ENCODE measurements around the gene LDLRAP1. TPM values are rescaled to one million over a fixed set of nuclear protein-coding genes. Genes with fewer than 3 reads are reported as not detected.

Gene LDLRAP1
- total RNA-seq, 2 experiments from 2014 or later: 4.9 to 11.0 TPM

GRCh38 chr1:25541889-25542658 is 1.3 kb upstream of the LDLRAP1 start:
- no peaks in the 10 kb centered on the region for H3K36me3 Mint-ChIP-seq
- peaks cover 17% of the 10 kb centered on the region for H3K4me1 Mint-ChIP-seq
- ATAC-seq (no peak), DNase-seq (no peak)
- H3K27ac Mint-ChIP-seq: no peak overlapping the region
- peaks cover 33% of the 10 kb centered on the region for H3K27me3 Mint-ChIP-seq
- CTCF ChIA-PET: no interaction called here
- no peaks in the 10 kb centered on the region for H3K9me3 Mint-ChIP-seq (ENCODE audit: low read depth)
- H3K4me3 Mint-ChIP-seq: no peak overlapping the region

- DNase-seq (no peak), ATAC-seq (no peak)
- no peak overlapping the region for H3K27ac Mint-ChIP-seq
- no peaks in the 10 kb centered on the region for H3K36me3 Mint-ChIP-seq
- CTCF ChIA-PET: interaction anchor here (0.7 to 1.3 kb wide), 5 partner anchors 18 to 256 kb away, joined by 3 to 5 read pairs (median 3); no protein-coding TSS in a partner anchor
- peaks cover 28% of the 10 kb centered on the region for H3K27me3 Mint-ChIP-seq
- H3K4me3 Mint-ChIP-seq: peak overlapping the region; percentile 58
- H3K9me3 Mint-ChIP-seq (ENCODE audit: low read depth): no peaks in the 10 kb centered on the region
- peaks cover 23% of the 10 kb centered on the region for H3K4me1 Mint-ChIP-seq
These were observed 391 bp upstream of the LDLRAP1 start for GRCh38 chr1:25543005-25543424.

- peaks cover 28% of the 10 kb centered on the region for H3K27me3 Mint-ChIP-seq
- DNase-seq: no peak
- peak overlapping the region; percentile 58 for H3K4me3 Mint-ChIP-seq
- H3K4me1 Mint-ChIP-seq: peaks cover 34% of the 10 kb centered on the region
- no peaks in the 10 kb centered on the region for H3K9me3 Mint-ChIP-seq (ENCODE audit: low read depth)
- ATAC-seq: no peak
- H3K36me3 Mint-ChIP-seq: no peaks in the 10 kb centered on the region
- CTCF ChIA-PET: interaction anchor here (1.1 to 1.3 kb wide), 2 partner anchors 75 to 254 kb away, joined by 3 to 5 read pairs; no protein-coding TSS in a partner anchor
- no peak overlapping the region for H3K27ac Mint-ChIP-seq
These were observed 898 bp downstream of the LDLRAP1 start for GRCh38 chr1:25544243-25544764.

GRCh38 chr1:25544819-25545218 is 1.4 kb downstream of the LDLRAP1 start:
- ATAC-seq (no peak), DNase-seq (no peak)
- H3K27ac Mint-ChIP-seq: no peak overlapping the region
- H3K4me1 Mint-ChIP-seq: peaks cover 39% of the 10 kb centered on the region
- H3K27me3 Mint-ChIP-seq: peaks cover 28% of the 10 kb centered on the region
- no peaks in the 10 kb centered on the region for H3K9me3 Mint-ChIP-seq (ENCODE audit: low read depth)
- H3K36me3 Mint-ChIP-seq: no peaks in the 10 kb centered on the region
- CTCF ChIA-PET: no interaction called here
- peak overlapping the region; percentile 58 for H3K4me3 Mint-ChIP-seq

GRCh38 chr1:25545767-25546166 is 2.4 kb downstream of the LDLRAP1 start:
- Mint-ChIP-seq H3K27ac (no peak overlapping the region), H3K9me3 (ENCODE audit: low read depth) (no peaks in the 10 kb centered on the region), H3K4me1 (peaks cover 48% of the 10 kb centered on the region), H3K27me3 (peaks cover 27% of the 10 kb centered on the region), H3K4me3 (no peak overlapping the region), H3K36me3 (peaks cover 2% of the 10 kb centered on the region)
- no peak for DNase-seq
- ATAC-seq: no peak
- CTCF ChIA-PET: interaction anchor here (1.2 kb wide), 1 partner anchor 10 kb away, joined by 3 read pairs; no protein-coding TSS in a partner anchor

GRCh38 chr1:25546193-25546592 is 2.8 kb downstream of the LDLRAP1 start:
- DNase-seq (no peak), ATAC-seq (no peak)
- peaks cover 51% of the 10 kb centered on the region for H3K4me1 Mint-ChIP-seq
- H3K36me3 Mint-ChIP-seq: peaks cover 2% of the 10 kb centered on the region
- CTCF ChIA-PET: interaction anchor here (1.2 kb wide), 1 partner anchor 10 kb away, joined by 3 read pairs; no protein-coding TSS in a partner anchor
- H3K27me3 Mint-ChIP-seq: peaks cover 27% of the 10 kb centered on the region
- no peak overlapping the region for H3K27ac Mint-ChIP-seq
- no peaks in the 10 kb centered on the region for H3K9me3 Mint-ChIP-seq (ENCODE audit: low read depth)
- no peak overlapping the region for H3K4me3 Mint-ChIP-seq

GRCh38 chr1:25548601-25549000 is 5.2 kb downstream of the LDLRAP1 start:
- Mint-ChIP-seq H3K4me1 (peaks cover 61% of the 10 kb centered on the region), H3K27ac (peak overlapping the region; percentile 71), H3K27me3 (peaks cover 19% of the 10 kb centered on the region), H3K36me3 (peaks cover 2% of the 10 kb centered on the region), H3K4me3 (no peak overlapping the region), H3K9me3 (ENCODE audit: low read depth) (no peaks in the 10 kb centered on the region)
- no peak for ATAC-seq
- CTCF ChIA-PET: interaction anchor here (0.7 to 3.1 kb wide), 10 partner anchors 8 to 126 kb away, joined by 3 to 14 read pairs (median 3); no protein-coding TSS in a partner anchor
- no peak for DNase-seq

- H3K27ac Mint-ChIP-seq: peak overlapping the region; percentile 71
- no peaks in the 10 kb centered on the region for H3K9me3 Mint-ChIP-seq (ENCODE audit: low read depth)
- H3K27me3 Mint-ChIP-seq: peaks cover 17% of the 10 kb centered on the region
- peaks cover 59% of the 10 kb centered on the region for H3K4me1 Mint-ChIP-seq
- H3K36me3 Mint-ChIP-seq: peaks cover 2% of the 10 kb centered on the region
- peak overlapping the region; percentile 5 for H3K4me3 Mint-ChIP-seq
- ATAC-seq (peak; percentile 93), DNase-seq (peak; percentile 93)
- CTCF ChIA-PET: interaction anchor here (0.7 to 3.1 kb wide), 11 partner anchors 8 to 270 kb away, joined by 3 to 14 read pairs (median 3); partner anchors contain the start of gene MTFR1L
These were observed 6.1 kb downstream of the LDLRAP1 start for GRCh38 chr1:25549273-25550154.

- peaks cover 2% of the 10 kb centered on the region for H3K36me3 Mint-ChIP-seq
- ATAC-seq (no peak), DNase-seq (no peak)
- CTCF ChIA-PET: interaction anchor here (0.6 to 3.1 kb wide), 7 partner anchors 11 to 269 kb away, joined by 3 to 14 read pairs (median 3); partner anchors contain the start of gene MTFR1L
- no peaks in the 10 kb centered on the region for H3K9me3 Mint-ChIP-seq (ENCODE audit: low read depth)
- H3K27ac Mint-ChIP-seq: peak overlapping the region; percentile 71
- peaks cover 54% of the 10 kb centered on the region for H3K4me1 Mint-ChIP-seq
- H3K4me3 Mint-ChIP-seq: no peak overlapping the region
- H3K27me3 Mint-ChIP-seq: peaks cover 11% of the 10 kb centered on the region
These were observed 6.7 kb downstream of the LDLRAP1 start for GRCh38 chr1:25550155-25550506.

- CTCF ChIA-PET: interaction anchor here (0.6 to 3.1 kb wide), 6 partner anchors 15 to 269 kb away, joined by 3 to 14 read pairs (median 3); partner anchors contain the start of gene MTFR1L
- H3K4me1 Mint-ChIP-seq: peaks cover 51% of the 10 kb centered on the region
- no peaks in the 10 kb centered on the region for H3K9me3 Mint-ChIP-seq (ENCODE audit: low read depth)
- H3K27ac Mint-ChIP-seq: no peak overlapping the region
- peaks cover 4% of the 10 kb centered on the region for H3K27me3 Mint-ChIP-seq
- peaks cover 2% of the 10 kb centered on the region for H3K36me3 Mint-ChIP-seq
- no peak overlapping the region for H3K4me3 Mint-ChIP-seq
- ATAC-seq (no peak), DNase-seq (no peak)
These were observed 7.4 kb downstream of the LDLRAP1 start for GRCh38 chr1:25550683-25551310.

GRCh38 chr1:25553749-25554429 is 10.5 kb downstream of the LDLRAP1 start:
- CTCF ChIA-PET: interaction anchor here (0.8 to 2.3 kb wide), 4 partner anchors 11 to 244 kb away, joined by 3 to 6 read pairs (median 5); no protein-coding TSS in a partner anchor
- ATAC-seq (no peak), DNase-seq (no peak)
- peaks cover 2% of the 10 kb centered on the region for H3K36me3 Mint-ChIP-seq
- peaks cover 47% of the 10 kb centered on the region for H3K4me1 Mint-ChIP-seq
- H3K4me3 Mint-ChIP-seq: no peak overlapping the region
- no peaks in the 10 kb centered on the region for H3K9me3 Mint-ChIP-seq (ENCODE audit: low read depth)
- no peak overlapping the region for H3K27ac Mint-ChIP-seq
- peaks cover 4% of the 10 kb centered on the region for H3K27me3 Mint-ChIP-seq

- ATAC-seq: no peak
- Mint-ChIP-seq H3K36me3 (peaks cover 2% of the 10 kb centered on the region), H3K27ac (no peak overlapping the region)
These were observed 11.0 kb downstream of the LDLRAP1 start for GRCh38 chr1:25554430-25554780.

More at GRCh38 chr1:25554430-25554780, 11.0 kb downstream of the LDLRAP1 start:
- H3K4me1 Mint-ChIP-seq: peaks cover 42% of the 10 kb centered on the region
- H3K9me3 Mint-ChIP-seq (ENCODE audit: low read depth): no peaks in the 10 kb centered on the region
- H3K4me3 Mint-ChIP-seq: no peak overlapping the region
- no peak for DNase-seq
- CTCF ChIA-PET: interaction anchor here (1.1 to 2.3 kb wide), 4 partner anchors 11 to 255 kb away, joined by 4 to 6 read pairs (median 5); no protein-coding TSS in a partner anchor
- peaks cover 4% of the 10 kb centered on the region for H3K27me3 Mint-ChIP-seq

All from activated CD8-positive, alpha-beta memory T cell treated with anti-CD3 and anti-CD28 coated beads, Interleukin-2, amount 10 ng/mL, durations not matched to agents 7 days and 5 days (primary cell).